HCT116 (cell line): ENCODE data around the gene LAMA4. TPM values are rescaled to one million over a fixed set of nuclear protein-coding genes. Genes with fewer than 3 reads are reported as not detected.

Experiments
- ATAC-seq: fragments of 200-7000 bp; cut with Tn5 transposase; 2 replicates; pipeline ENCODE4 v1.9.1; 2020; ENCODE audit warnings: mild to moderate bottlenecking, moderate library complexity
- BruUV-seq: library from RNA; stranded (reverse); fragments of 400-500 nt; replicated peaks from 2 replicates; lab custom pipeline; 2021; lab: Mats Ljungman, UMichigan
- CTCF ChIA-PET: fragments of 300-600 bp; sonication (Branson Sonifier 250); formaldehyde crosslinking; loops from one replicate; lab custom pipeline; 2021; ENCODE audit warnings: antibody characterized with exemption; lab: Charles Lee
- POLR2A ChIA-PET: fragments of 300-600, 350-600 bp; sonication (Branson Sonifier 250); formaldehyde crosslinking; loops from one replicate; lab custom pipeline; 2021; ENCODE audit warnings: antibody characterized with exemption; lab: Charles Lee
- RAD21 ChIA-PET, 2 experiments: fragments of 300-600 bp; sonication (Branson Sonifier 250); formaldehyde crosslinking; loops; one replicate each; lab custom pipeline; 2023; ENCODE audit warnings: low total read pairs in 2 of 2; ENCODE audit not compliant: uncharacterized antibody in 2 of 2, unreplicated experiment in 2 of 2, low non-redundant PET in 1 of 2; lab: Charles Lee
- DNase-seq: peaks from one replicate; pipeline ENCODE4 v3.0.0-alpha.2; 2010; ENCODE audit warnings: low read depth, low spot score
- H2AFZ ChIP-seq: fragments of 200-600 bp; shearing (Covaris generic), sonication (generic); 2 replicates; pipeline ENCODE4 v1.6.1; 2017; ENCODE audit warnings: low read depth, mixed run types, mixed read lengths, antibody characterized with exemption, low read length; ENCODE audit not compliant: poor library complexity, severe bottlenecking
- H3K27ac ChIP-seq: 2 replicates; pipeline ENCODE4 v1.5.1; 2012; ENCODE audit warnings: low read depth, low read length
- H3K27me3 ChIP-seq: fragments of 200-600 bp; sonication (generic); 2 replicates; pipeline ENCODE4 v1.6.1; 2016; ENCODE audit warnings: mixed run types, low read length, mixed read lengths; ENCODE audit not compliant: insufficient read depth
- H3K36me3 ChIP-seq, 2 experiments: fragments of 200-500 bp in 1 of 2; fragments of 200-600 bp in 1 of 2; sonication (Bioruptor generic) in 1 of 2; sonication (generic) in 1 of 2; 2 replicates each; pipeline versions ENCODE4 v1.5.1 to v1.6.1; 2014 to 2016; ENCODE audit warnings: low read length in 2 of 2, inconsistent platforms in 1 of 2, mixed read lengths in 1 of 2, mixed run types in 1 of 2; ENCODE audit not compliant: insufficient read depth in 2 of 2, control insufficient read depth in 1 of 2
- H3K4me1 ChIP-seq, 2 experiments: fragments of 200-600 bp in 1 of 2; sonication (generic) in 1 of 2; 2 replicates each; pipeline versions ENCODE4 v1.5.1 to v1.6.1; 2012 to 2017; ENCODE audit warnings: low read length in 2 of 2, inconsistent platforms in 1 of 2, mild to moderate bottlenecking in 1 of 2, mixed read lengths in 1 of 2, mixed run types in 1 of 2, moderate library complexity in 1 of 2; ENCODE audit not compliant: insufficient read depth in 2 of 2, control insufficient read depth in 1 of 2
- H3K4me2 ChIP-seq: fragments of 200-600 bp; sonication (generic); 2 replicates; pipeline ENCODE4 v1.6.1; 2017; ENCODE audit warnings: mixed run types, low read length, mixed read lengths
- H3K4me3 ChIP-seq, 2 experiments: fragments of 200-600 bp in 1 of 2; sonication (generic) in 1 of 2; replicated peaks in 1 of 2; 2 replicates each; pipeline ENCODE4 v1.5.1; 2011 to 2016; ENCODE audit warnings: low read length in 2 of 2, control low read depth in 1 of 2, low read depth in 1 of 2, mild to moderate bottlenecking in 1 of 2, mixed read lengths in 1 of 2, mixed run types in 1 of 2
- H3K79me2 ChIP-seq: fragments of 200-600 bp; sonication (generic); 2 replicates; pipeline ENCODE4 v1.6.1; 2017; ENCODE audit warnings: mild to moderate bottlenecking, mixed run types, low read length, moderate library complexity, mixed read lengths; ENCODE audit not compliant: insufficient read depth
- H3K9ac ChIP-seq: fragments of 200-600 bp; sonication (generic); 2 replicates; pipeline ENCODE4 v1.6.1; 2016; ENCODE audit warnings: low read length, mixed read lengths
- H3K9me2 ChIP-seq: fragments of 200-600 bp; sonication (generic), shearing (Covaris generic); 2 replicates; pipeline ENCODE4 v1.6.1; 2017; ENCODE audit warnings: mixed run types, mild to moderate bottlenecking, moderate library complexity; ENCODE audit not compliant: insufficient read depth
- H3K9me3 ChIP-seq, 2 experiments: fragments of 200-500 bp in 1 of 2; fragments of 200-600 bp in 1 of 2; sonication (Bioruptor generic) in 1 of 2; sonication (generic) in 1 of 2; 2 replicates each; pipeline ENCODE4 v1.6.1; 2014 to 2017; ENCODE audit warnings: low read length in 2 of 2, mixed read lengths in 2 of 2, inconsistent platforms in 1 of 2, low read depth in 1 of 2, mild to moderate bottlenecking in 1 of 2, mixed run types in 1 of 2, moderate library complexity in 1 of 2; ENCODE audit not compliant: control insufficient read depth in 1 of 2, insufficient read depth in 1 of 2
- H4K20me1 ChIP-seq: fragments of 200-600 bp; sonication (generic), shearing (Covaris generic); 2 replicates; pipeline ENCODE4 v1.6.1; 2017; ENCODE audit warnings: mixed run types, mild to moderate bottlenecking, moderate library complexity; ENCODE audit not compliant: insufficient read depth
- CBX3 ChIP-seq: IDR thresholded peaks from 2 replicates; pipeline ENCODE4 v1.6.1; 2012; ENCODE audit warnings: low read depth
- CEBPB ChIP-seq: IDR thresholded peaks from 2 replicates; pipeline ENCODE4 v1.6.1; 2012; ENCODE audit warnings: low read depth
- EGR1 ChIP-seq: IDR thresholded peaks from 2 replicates; pipeline ENCODE4 v1.6.1; 2012; ENCODE audit warnings: low read depth
- EZH2 ChIP-seq: fragments of 200-600 bp; sonication (generic); IDR thresholded peaks from 2 replicates; pipeline ENCODE4 v1.6.1; 2017; ENCODE audit warnings: antibody characterized with exemption, mixed run types
- EZH2phosphoT487 ChIP-seq: fragments of 200-600 bp; IDR thresholded peaks from 2 replicates; pipeline ENCODE4 v1.6.1; 2018; ENCODE audit warnings: antibody characterized with exemption, borderline replicate concordance
- FOSL1 ChIP-seq: IDR thresholded peaks from 2 replicates; pipeline ENCODE4 v1.6.1; 2012; ENCODE audit warnings: low read depth
- JUND ChIP-seq: IDR thresholded peaks from 2 replicates; pipeline ENCODE4 v1.6.1; 2012
- POLR2A ChIP-seq: IDR thresholded peaks from 2 replicates; pipeline ENCODE4 v1.7.0; 2011; ENCODE audit warnings: borderline replicate concordance; ENCODE audit not compliant: insufficient read depth, insufficient read length; ENCODE audit errors: extremely low read depth
- RAD21 ChIP-seq: IDR thresholded peaks from 2 replicates; pipeline ENCODE4 v1.6.1; 2012; ENCODE audit warnings: low read depth, mild to moderate bottlenecking
- SIN3A ChIP-seq: IDR thresholded peaks from 2 replicates; pipeline ENCODE4 v1.6.1; 2012; ENCODE audit warnings: low read depth
- SRF ChIP-seq: IDR thresholded peaks from 2 replicates; pipeline ENCODE4 v1.6.1; 2012; ENCODE audit warnings: low read depth
- YY1 ChIP-seq: IDR thresholded peaks from 2 replicates; pipeline ENCODE4 v1.6.1; 2011; ENCODE audit warnings: low read length, low read depth, moderate library complexity, mild to moderate bottlenecking; ENCODE audit not compliant: insufficient replicate concordance; ENCODE audit errors: extremely low read depth
- ZNF274 ChIP-seq: fragments of 200-500 bp; sonication (Bioruptor generic); IDR thresholded peaks from 2 replicates; pipeline ENCODE4 v1.6.1; 2014; ENCODE audit warnings: mild to moderate bottlenecking, low read depth, low read length, inconsistent platforms
- intact Hi-C: fragments of 100-400 bp; cut with micrococcal nuclease; formaldehyde crosslinking; loops from 2 replicates; pipeline ENCODE4 v1.10.0; 2022
- total RNA-seq: library from RNA; stranded (reverse); gene quantifications from one replicate; pipeline ENCODE4 v1.2.1, GENCODE V29; 2021; ENCODE audit not compliant: unreplicated experiment
- TF ChIP-seq, protein P1 (sequence below): IDR thresholded peaks from 2 replicates; pipeline ENCODE4 v1.6.1; 2012
- TF ChIP-seq, protein P2 (sequence below): IDR thresholded peaks from 2 replicates; pipeline ENCODE4 v1.6.1; 2012
- TF ChIP-seq, protein P3 (sequence below), 3 experiments: fragments of 200-600 bp in 1 of 3; sonication (generic) in 1 of 3; IDR thresholded peaks in 2 of 3; conservative IDR thresholded peaks in 1 of 3; 2 replicates each; pipeline ENCODE4 v1.5.1; 2012 to 2017; ENCODE audit warnings: low read depth in 2 of 3, low read length in 2 of 3, antibody characterized with exemption in 1 of 3, borderline replicate concordance in 1 of 3, control low read depth in 1 of 3, mild to moderate bottlenecking in 1 of 3, mixed read lengths in 1 of 3, mixed run types in 1 of 3, moderate library complexity in 1 of 3; ENCODE audit not compliant: insufficient read depth in 1 of 3
- TF ChIP-seq, protein P4 (sequence below): IDR thresholded peaks from 2 replicates; pipeline ENCODE4 v1.6.1; 2011; ENCODE audit warnings: mild to moderate bottlenecking, low read length, moderate library complexity; ENCODE audit not compliant: insufficient replicate concordance; ENCODE audit errors: extremely low read depth

Gene LAMA4
- total RNA-seq, 1 experiment from 2014 or later = 2.2 TPM

DNA sequence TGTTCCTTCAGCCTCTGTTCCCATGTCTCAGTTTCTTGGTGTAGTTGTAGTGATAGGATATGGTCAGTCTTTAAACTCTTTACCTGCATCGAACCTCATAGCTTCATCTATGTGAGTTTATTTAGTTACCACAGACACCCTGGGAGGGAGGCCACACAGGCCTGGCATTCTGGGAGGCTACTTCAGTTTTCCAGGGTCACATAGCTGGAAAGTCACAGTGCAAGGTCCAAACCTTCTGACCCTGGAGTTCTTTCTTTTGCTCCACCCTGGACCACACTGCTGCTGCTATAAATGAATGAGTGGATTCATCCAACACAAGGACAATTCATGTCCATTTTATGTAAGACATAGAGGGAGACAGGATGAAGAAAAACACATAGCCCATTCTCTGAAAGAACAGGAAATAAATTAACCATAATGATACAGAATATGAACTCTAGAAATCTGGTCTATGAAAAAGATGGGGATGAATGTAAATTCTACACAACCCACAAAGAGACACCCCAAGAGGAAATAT lies 60.8 kb downstream of the LAMA4 start (continued):
- TF ChIP-seq, protein P1, sequence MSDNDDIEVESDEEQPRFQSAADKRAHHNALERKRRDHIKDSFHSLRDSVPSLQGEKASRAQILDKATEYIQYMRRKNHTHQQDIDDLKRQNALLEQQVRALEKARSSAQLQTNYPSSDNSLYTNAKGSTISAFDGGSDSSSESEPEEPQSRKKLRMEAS = no peak
- TF ChIP-seq POLR2A (no peak), CBX3 (no peak), SIN3A (no peak)
- TF ChIP-seq, protein P2, sequence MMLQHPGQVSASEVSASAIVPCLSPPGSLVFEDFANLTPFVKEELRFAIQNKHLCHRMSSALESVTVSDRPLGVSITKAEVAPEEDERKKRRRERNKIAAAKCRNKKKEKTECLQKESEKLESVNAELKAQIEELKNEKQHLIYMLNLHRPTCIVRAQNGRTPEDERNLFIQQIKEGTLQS = no peak
- TF ChIP-seq, all 23 proteins: peak for 0

DNA sequence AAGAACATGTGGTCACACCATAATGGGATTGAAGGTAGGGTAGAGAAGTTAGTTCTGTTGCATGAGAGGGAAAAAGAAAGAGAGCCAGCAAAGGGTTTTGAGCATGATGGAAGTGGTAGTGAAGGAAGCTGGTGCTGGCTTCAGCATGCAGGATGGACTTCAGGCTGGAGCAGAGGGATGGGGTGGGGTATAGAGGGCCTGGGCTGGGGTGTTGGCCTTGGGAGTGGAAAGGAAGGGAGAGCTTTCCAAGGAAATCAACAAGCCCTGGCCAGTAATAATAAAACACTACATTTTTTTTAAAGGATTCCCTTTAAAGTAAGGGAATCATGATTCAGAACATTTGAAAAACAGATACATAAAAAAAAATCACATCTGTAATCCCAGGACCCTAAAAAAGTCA lies 61.2 kb downstream of the LAMA4 start:
- no TSS peak for BruUV-seq
- H3K4me2 ChIP-seq = no peak overlapping the region
- TF ChIP-seq CEBPB (no peak), SRF (no peak), FOSL1 (no peak), YY1 (no peak), ZNF274 (no peak), EZH2 (no peak), EZH2phosphoT487 (no peak), RAD21 (no peak), JUND (no peak), EGR1 (no peak)
- TF ChIP-seq, protein P3, sequence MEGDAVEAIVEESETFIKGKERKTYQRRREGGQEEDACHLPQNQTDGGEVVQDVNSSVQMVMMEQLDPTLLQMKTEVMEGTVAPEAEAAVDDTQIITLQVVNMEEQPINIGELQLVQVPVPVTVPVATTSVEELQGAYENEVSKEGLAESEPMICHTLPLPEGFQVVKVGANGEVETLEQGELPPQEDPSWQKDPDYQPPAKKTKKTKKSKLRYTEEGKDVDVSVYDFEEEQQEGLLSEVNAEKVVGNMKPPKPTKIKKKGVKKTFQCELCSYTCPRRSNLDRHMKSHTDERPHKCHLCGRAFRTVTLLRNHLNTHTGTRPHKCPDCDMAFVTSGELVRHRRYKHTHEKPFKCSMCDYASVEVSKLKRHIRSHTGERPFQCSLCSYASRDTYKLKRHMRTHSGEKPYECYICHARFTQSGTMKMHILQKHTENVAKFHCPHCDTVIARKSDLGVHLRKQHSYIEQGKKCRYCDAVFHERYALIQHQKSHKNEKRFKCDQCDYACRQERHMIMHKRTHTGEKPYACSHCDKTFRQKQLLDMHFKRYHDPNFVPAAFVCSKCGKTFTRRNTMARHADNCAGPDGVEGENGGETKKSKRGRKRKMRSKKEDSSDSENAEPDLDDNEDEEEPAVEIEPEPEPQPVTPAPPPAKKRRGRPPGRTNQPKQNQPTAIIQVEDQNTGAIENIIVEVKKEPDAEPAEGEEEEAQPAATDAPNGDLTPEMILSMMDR (IDR thresholded peaks at IDR 0.05 in 2 of 3, conservative IDR thresholded peaks at IDR 0.05 in 1 of 3; ENCODE audit: borderline replicate concordance in 1 of 3, insufficient read depth in 1 of 3, low read depth in 2 of 3, low read length in 2 of 3) = no peak
- TF ChIP-seq, protein P1 = no peak
- TF ChIP-seq, protein P4, sequence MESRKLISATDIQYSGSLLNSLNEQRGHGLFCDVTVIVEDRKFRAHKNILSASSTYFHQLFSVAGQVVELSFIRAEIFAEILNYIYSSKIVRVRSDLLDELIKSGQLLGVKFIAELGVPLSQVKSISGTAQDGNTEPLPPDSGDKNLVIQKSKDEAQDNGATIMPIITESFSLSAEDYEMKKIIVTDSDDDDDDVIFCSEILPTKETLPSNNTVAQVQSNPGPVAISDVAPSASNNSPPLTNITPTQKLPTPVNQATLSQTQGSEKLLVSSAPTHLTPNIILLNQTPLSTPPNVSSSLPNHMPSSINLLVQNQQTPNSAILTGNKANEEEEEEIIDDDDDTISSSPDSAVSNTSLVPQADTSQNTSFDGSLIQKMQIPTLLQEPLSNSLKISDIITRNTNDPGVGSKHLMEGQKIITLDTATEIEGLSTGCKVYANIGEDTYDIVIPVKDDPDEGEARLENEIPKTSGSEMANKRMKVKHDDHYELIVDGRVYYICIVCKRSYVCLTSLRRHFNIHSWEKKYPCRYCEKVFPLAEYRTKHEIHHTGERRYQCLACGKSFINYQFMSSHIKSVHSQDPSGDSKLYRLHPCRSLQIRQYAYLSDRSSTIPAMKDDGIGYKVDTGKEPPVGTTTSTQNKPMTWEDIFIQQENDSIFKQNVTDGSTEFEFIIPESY = no peak
- H3K9ac ChIP-seq = no peak overlapping the region
- H3K36me3 ChIP-seq = no peaks in the 10 kb centered on the region
- H3K4me1 ChIP-seq = no peaks in the 10 kb centered on the region
- H3K4me3 ChIP-seq = no peak overlapping the region
- ChIA-PET CTCF (no interaction called here), POLR2A (no interaction called here), RAD21 (interaction anchor here in 1 of 2 experiments (0.9 kb wide), 1 partner anchor 13 kb away, joined by 3 read pairs; no protein-coding TSS in a partner anchor)
- no peaks in the 10 kb centered on the region for H3K79me2 ChIP-seq
- no peaks in the 10 kb centered on the region for H3K9me3 ChIP-seq
- no peak overlapping the region for H2AFZ ChIP-seq
- intact Hi-C loops = no loop called here
- no peaks in the 10 kb centered on the region for H4K20me1 ChIP-seq
- no peak for DNase-seq
- no peaks in the 10 kb centered on the region for H3K27me3 ChIP-seq
- ATAC-seq = no peak
- H3K9me2 ChIP-seq = no peaks in the 10 kb centered on the region
- no peak overlapping the region for H3K27ac ChIP-seq
